ENCODE data around the gene BAHCC1. TPM values are rescaled to one million over a fixed set of nuclear protein-coding genes. Genes with fewer than 3 reads are reported as not detected.

BAHCC1 gene
- total RNA-seq, 1 experiment from 2014 or later = 9.6 TPM

DNA sequence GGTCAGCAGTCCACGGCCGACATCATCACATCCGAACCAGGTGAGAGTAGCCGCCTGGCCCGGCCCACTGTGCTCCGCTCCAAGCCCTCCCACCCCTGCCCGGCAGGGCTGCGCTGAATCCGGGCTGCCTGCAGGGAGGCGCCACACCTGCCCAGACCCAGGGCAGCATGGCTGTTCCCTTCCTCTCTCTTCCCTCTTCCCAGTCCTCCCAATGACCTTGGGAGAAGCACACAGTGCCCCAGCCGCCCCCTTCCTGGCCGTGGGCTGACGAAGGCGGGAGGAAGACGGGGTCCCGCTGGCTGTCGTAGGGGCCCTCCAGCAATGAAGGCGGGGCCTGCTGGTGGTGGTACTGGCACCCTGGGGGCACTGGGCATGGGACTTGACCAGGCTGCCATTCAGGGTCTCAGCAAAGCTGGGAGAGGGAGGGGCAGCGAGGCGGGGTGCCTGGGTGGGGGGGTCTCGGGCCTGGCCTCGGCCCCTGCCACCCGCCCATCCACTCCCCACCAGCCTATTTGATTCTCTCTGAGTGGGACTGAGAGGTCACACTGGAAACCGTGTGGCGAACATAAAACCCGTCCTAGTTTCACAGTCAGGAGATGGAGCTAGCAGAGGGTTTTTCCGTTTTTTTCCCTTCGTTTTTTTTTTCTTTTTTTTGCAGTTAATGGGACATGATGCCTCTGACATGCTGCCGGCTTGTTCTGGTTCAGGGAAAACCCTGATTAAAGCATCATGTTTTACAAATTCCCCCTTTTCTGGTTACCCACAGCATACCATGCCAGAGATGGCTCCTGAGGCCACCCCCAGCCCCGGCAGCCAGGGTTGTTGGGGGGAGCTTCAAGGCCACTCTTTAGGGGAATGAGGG is 50.6 kb downstream of the BAHCC1 start:
- in situ Hi-C loops (cut with HindIII; ENCODE audit: low sequenced_read_pairs) = no loop called here
- no peak for DNase-seq (ENCODE audit: low spot score)

DNA sequence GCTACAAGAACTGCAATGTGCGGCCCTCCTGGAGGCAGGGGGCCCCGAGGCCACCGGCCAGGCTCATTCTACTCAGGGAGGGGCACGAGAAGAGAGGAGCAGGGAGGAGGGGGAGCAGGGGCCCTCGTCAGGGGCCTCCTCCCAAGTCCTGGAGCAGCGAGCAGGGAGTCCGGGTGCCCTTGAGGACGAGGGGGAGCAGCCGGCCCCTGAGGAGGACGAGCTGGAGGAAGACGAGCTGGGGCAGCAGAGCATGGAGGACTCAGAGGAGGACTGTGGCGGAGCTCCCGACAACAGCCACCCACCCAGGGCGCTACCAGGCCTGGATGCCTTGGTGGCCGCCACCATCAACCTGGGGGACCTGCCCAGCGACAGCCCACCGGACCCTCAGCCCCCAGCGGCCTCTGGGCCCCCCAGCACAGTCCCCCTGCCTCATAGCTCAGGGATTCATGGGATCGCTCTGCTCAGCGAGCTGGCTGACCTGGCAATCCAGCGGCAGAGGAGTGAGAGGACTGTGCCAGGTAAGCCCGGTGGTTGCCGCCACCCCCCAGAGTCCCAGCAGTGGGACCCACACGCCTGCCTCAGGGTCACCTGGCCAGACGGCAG is 52.2 kb downstream of the BAHCC1 start:
- in situ Hi-C loops (cut with HindIII; ENCODE audit: low sequenced_read_pairs) = no loop called here
- DNase-seq (ENCODE audit: low spot score) = no peak

DNA sequence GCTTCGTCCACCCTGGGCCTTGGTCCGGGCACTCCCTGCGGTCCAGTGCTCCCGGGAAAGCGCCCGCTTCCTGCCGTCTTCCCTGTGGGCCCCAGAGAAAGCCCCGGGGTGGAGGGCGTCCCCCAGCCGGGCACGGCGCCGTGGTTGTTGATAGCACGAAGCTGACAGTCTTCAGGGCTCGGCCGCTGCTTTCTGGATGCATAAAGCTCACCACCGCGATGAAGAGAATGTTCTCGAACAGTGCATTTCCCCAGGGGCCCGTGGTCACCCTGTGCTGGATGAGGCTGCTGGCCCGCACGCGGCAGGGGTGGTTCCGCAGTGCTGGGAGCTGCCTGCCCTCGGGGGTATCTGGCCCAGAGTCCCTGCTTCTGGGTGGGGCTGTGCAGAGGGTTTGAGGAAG is 53.2 kb downstream of the BAHCC1 start:
- DNase-seq (ENCODE audit: low spot score) = no peak
- in situ Hi-C loops (cut with HindIII; ENCODE audit: low sequenced_read_pairs) = no loop called here

DNA sequence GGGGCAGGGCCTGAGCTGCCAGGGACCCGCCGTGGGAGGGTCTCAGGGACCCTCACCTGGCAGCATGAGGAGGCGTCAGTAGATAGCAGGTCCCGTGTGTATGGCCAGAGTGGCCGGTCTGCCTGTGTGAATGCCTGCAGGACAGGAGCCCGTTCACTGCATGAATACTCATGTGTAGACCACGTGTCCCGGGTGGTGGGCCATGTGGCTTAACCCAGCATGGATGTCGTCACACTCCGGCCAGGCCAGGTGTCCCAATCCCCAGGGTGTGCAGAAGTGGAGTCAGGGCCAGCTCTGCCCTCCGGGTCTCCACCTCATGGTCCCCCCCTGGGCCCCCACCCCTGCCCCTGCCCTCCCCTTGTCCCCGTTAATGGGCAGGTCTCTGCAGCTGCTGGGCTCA is 53.7 kb downstream of the BAHCC1 start:
- DNase-seq (ENCODE audit: low spot score) = no peak
- in situ Hi-C loops (cut with HindIII; ENCODE audit: low sequenced_read_pairs) = no loop called here

DNA sequence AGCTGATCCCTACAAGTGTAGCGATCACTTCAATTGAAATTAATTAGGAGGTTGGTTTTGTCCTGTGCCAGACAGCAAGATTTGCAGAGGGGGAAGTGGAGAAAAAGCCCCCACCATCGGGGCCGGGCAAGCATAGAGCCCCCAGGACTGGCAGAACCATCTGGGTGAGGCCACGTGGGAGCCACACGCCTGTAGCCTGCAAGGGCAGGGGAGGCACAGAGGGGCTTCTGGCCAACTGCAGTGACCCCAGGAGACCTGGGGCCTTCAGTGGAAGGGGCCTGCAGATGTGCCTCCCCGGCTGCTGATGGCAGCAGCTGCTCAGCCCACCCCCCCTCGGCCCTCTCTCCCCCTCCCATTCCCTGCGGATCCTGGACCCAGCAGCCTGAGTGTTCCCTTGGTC is 54.1 kb downstream of the BAHCC1 start:
- DNase-seq (ENCODE audit: low spot score) = no peak
- in situ Hi-C loops (cut with HindIII; ENCODE audit: low sequenced_read_pairs) = no loop called here

DNA sequence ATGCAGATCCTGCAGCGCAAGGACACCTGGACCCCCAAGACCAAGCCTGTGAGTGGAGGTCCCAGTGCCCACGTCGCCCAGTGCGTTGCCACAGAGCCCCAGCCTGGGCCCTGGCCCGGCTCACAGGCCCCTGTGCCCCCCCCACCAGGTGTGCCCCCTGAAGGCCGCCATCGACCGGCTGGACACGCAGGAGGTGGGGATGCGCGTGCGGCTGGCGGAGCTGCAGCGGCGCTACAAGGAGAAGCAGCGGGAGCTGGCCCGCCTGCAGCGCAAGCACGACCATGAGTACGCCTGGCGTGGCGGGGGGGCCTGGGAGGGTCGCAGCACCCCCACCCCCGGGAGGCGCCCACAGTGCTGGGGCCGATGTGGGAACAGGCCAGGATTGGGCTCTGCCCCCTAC is 56.6 kb downstream of the BAHCC1 start:
- in situ Hi-C loops (cut with HindIII; ENCODE audit: low sequenced_read_pairs) = loop anchor here (10.0 kb wide), 1 partner anchor 47 kb away; no protein-coding TSS in a partner anchor
- DNase-seq (ENCODE audit: low spot score) = no peak

DNA sequence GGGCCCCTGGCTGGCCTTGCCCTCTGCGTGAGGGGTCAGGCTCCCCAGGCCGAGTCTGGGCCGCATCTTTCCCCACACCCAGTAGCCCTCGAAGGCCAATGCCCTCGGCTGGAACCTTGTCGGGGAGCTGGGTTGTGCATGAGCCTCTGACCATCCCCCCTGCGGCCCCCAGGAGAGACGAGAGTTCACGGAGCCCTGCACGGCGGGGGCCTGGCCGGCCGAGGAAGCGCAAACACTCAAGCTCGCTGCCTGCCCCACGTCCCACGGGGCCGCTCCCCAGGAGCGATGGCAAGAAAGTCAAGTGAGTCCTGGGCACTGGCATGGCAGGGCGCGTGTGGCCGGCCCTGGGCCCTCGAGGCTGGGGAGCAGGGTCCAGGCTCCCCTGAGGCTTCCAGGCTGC is 57.3 kb downstream of the BAHCC1 start:
- in situ Hi-C loops (cut with HindIII; ENCODE audit: low sequenced_read_pairs) = loop anchor here (10.0 kb wide), 1 partner anchor 48 kb away; no protein-coding TSS in a partner anchor
- DNase-seq (ENCODE audit: low spot score) = no peak

DNA sequence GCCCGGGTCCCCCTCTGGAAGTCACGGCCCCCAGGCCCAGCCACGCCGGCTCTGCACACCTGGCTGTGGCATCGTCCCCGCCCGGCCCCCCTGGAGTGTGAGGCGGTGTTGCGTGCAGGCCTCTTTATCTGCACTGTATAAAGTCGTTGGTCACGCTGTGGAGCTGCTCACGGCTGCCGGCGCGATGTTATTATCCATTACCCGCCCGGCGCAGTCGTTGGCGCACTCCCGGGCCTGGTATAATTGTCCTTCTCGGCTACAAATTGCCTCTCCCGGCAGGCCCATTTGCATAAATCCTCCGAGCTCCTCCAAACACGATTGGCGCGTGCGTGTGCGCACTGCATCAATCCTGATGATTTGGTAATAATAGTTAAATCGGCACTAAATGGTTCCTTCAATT is 57.8 kb downstream of the BAHCC1 start:
- in situ Hi-C loops (cut with HindIII; ENCODE audit: low sequenced_read_pairs) = loop anchor here (10.0 kb wide), 1 partner anchor 48 kb away; no protein-coding TSS in a partner anchor
- DNase-seq (ENCODE audit: low spot score) = no peak

DNA sequence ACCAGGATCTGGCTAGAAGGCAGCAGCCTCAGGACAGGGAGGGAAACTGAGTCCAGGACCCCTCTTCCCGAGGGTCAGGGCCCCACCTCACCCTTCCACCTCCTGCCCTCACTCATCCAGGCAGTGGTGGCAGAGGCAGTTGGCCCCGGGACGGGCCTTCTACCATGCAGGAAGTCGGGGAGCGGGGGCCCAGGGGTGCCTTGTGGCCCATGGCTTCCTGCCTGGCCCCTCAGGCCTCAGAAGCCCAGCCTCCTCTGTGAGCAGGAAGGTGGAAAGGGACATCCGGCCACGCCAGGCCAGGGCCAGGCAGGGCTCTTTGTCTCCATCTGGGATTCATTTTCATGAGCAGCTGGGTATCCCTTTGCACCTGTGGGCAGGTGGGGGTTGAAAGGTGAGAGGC is 58.5 kb downstream of the BAHCC1 start:
- in situ Hi-C loops (cut with HindIII; ENCODE audit: low sequenced_read_pairs) = loop anchor here (10.0 kb wide), 1 partner anchor 49 kb away; no protein-coding TSS in a partner anchor
- DNase-seq (ENCODE audit: low spot score) = no peak

DNA sequence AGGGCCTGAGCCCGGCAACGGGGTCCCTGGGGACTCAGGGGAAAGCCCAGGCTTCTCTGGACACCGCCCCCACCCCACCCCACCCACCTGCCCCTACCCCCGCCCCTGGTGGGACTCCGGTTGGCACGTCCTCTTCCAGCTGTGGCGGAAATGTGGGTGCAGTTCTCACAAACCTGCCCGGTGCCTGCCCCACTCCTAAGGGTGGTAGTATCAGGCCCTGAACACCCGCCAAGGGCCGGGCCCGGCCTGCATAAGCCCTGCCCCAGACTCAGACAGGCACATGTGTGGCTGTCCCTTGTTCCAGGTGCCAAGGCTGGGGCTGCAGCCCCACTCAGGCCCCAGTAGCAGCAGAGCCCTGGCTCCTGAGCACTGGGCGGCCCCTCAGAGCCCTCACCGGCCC is 59.2 kb downstream of the BAHCC1 start:
- in situ Hi-C loops (cut with HindIII; ENCODE audit: low sequenced_read_pairs) = loop anchor here (10.0 kb wide), 1 partner anchor 50 kb away; no protein-coding TSS in a partner anchor
- no peak for DNase-seq (ENCODE audit: low spot score)

DNA sequence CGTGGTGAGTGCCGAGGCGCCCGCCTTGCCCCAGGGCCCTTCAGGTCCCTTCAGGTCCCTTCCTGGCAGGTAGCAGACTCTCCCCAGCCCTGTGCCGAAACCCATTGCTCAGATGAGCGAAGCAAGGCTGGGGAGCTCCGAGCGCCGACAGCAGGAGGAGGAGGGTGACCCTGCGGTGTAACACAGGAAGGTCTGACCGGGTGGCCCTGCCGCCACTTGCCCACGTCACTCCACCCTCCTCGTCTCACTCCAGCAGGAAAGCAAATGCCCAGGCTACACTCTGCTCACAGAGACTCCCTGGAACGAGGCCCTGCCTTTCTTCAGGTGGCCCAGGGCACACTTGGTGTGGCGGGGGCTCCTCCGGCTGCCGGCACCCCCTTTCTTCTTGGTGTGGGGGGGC is 60.1 kb downstream of the BAHCC1 start:
- in situ Hi-C loops (cut with HindIII; ENCODE audit: low sequenced_read_pairs) = loop anchor here (10.0 kb wide), 1 partner anchor 51 kb away; no protein-coding TSS in a partner anchor

DNA sequence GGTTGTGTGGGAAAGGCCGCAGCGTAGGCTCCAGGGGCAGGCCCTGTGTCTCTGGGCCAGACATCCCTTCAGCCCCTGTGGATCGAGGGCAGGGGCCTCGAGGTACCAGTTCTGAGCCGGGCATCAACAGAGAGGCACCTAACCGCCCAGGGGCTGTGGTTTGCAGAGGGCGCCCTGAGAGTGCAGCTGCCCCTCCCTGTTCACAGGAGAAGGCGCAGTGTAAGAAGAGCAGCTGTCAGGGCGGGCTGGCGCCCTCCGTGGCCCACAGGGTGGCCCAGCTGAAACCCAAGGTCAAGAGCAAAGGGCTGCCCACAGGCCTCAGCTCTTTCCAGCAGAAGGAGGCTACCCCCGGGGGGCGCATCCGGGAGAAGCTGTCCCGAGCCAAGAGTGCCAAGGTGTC is 60.8 kb downstream of the BAHCC1 start:
- no peak for DNase-seq (ENCODE audit: low spot score)
- in situ Hi-C loops (cut with HindIII; ENCODE audit: low sequenced_read_pairs) = loop anchor here (10.0 kb wide), 1 partner anchor 51 kb away; no protein-coding TSS in a partner anchor

More for the DNA sequence above, 60.1 kb downstream of the BAHCC1 start:
- no peak for DNase-seq (ENCODE audit: low spot score)

DNA sequence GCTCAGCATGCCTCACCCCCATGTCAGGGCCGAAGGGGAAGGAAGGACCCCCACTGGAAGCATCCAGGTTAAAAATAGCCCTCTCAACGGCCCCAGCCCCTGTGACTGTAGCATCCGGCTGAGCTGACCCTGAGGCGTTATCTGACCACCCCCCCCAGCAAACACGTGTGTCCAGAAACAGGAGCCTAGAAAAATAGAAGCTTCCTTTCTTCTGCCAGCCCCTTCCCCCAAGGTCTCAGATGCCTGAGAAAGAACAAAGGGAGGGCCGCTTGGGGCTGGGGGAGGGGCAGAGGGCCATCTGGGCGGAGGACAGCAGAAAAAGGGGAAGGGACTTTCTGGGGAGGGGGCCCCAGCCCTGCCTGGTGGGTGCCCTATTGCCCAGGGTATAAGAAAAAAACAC is 61.5 kb downstream of the BAHCC1 start:
- DNase-seq (ENCODE audit: low spot score) = no peak
- in situ Hi-C loops (cut with HindIII; ENCODE audit: low sequenced_read_pairs) = loop anchor here (10.0 kb wide), 1 partner anchor 52 kb away; no protein-coding TSS in a partner anchor

DNA sequence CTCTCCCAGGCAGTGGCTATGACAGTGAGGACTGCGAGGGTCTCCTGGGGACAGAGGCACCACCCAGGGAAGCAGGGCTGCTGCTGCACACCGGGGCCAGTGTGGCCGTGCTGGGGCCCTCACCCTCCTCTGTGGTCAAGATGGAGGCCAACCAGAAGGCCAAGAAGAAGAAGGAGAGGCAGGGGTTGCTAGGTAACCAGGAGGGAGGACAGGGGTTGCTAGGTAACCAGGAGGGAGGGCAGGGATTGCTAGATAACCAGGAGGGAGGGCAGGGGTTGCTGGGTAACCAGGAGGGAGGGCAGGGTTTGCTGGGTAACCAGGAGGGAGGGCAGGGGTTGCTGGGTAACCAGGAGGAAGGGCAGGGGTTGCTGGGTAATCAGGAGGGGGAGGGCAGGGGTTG is 62.1 kb downstream of the BAHCC1 start:
- DNase-seq (ENCODE audit: low spot score) = no peak
- in situ Hi-C loops (cut with HindIII; ENCODE audit: low sequenced_read_pairs) = loop anchor here (10.0 kb wide), 1 partner anchor 53 kb away; no protein-coding TSS in a partner anchor

DNA sequence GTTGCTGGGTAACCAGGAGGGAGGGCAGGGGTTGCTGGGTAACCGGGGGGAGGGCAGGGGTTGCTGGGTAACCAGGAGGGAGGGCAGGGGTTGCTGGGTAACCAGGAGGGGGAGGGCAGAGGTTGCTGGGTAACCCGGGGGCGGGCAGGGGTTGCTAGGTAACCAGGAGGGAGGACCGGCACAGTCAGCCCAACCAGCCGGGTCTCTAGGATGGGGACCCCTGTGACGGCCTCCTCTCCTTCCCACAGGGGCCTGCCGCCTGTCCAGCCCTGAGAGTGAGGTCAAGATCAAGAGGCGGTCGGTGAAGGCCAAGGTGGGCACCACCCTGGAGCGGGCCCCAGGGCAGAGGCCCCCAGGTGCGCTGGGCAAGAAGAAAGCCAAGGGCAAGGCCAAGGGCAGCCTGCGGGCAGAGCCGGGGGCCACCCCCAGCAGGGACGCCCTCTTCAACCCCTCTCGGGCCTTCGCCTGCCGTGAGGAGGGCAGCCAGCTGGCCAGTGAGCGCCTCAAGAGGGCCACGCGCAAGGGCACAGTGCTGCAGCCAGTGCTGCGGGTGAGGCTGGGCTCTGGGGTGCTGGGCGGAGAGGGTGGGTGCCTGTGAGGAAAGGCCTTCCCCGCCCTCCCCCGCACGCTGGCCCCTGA is 62.8 kb downstream of the BAHCC1 start:
- DNase-seq (ENCODE audit: low spot score) = no peak
- in situ Hi-C loops (cut with HindIII; ENCODE audit: low sequenced_read_pairs) = loop anchor here (10.0 kb wide), 1 partner anchor 53 kb away; no protein-coding TSS in a partner anchor

DNA sequence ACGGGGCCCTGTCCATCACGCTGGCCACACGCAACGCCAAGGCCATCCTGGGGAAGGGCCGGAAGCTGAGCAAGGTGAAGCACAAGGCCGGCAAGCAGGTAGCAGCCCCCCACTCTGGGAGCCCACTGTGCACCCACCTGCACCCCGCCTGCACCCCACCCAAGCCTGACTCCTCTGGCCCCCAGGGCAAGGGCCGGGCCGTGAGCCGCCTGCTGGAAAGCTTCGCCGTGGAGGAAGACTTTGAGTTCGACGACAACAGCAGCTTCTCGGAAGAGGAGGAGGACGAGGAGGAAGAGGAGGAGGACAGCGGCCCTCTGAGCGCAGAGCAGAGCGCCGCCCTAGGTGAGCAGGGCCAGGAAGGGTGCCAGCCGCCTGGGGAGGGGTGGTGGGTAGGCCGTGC is 63.4 kb downstream of the BAHCC1 start:
- no peak for DNase-seq (ENCODE audit: low spot score)

DNA sequence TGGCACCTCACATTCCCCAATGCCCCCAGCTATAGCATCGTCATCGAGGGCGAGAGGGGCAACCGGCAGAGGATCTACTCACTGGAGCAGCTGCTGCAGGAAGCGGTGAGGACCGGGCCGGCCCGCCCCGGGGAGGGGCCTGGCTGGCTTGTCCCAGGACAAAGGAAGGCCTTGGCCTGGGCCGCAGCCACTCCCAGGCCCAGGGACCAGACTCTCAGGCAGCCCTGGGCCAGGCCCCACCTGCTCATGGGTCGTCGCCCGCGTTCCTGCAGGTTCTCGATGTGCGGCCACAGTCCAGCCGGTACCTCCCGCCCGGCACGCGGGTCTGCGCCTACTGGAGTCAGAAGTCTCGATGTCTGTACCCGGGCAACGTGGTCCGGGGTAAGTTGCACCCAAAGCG is 64.0 kb downstream of the BAHCC1 start:
- in situ Hi-C loops (cut with HindIII; ENCODE audit: low sequenced_read_pairs) = loop anchor here (10.0 kb wide), 1 partner anchor 54 kb away; no protein-coding TSS in a partner anchor
- no peak for DNase-seq (ENCODE audit: low spot score)

More for the DNA sequence above, 63.4 kb downstream of the BAHCC1 start:
- in situ Hi-C loops (cut with HindIII; ENCODE audit: low sequenced_read_pairs) = loop anchor here (10.0 kb wide), 1 partner anchor 54 kb away; no protein-coding TSS in a partner anchor

DNA sequence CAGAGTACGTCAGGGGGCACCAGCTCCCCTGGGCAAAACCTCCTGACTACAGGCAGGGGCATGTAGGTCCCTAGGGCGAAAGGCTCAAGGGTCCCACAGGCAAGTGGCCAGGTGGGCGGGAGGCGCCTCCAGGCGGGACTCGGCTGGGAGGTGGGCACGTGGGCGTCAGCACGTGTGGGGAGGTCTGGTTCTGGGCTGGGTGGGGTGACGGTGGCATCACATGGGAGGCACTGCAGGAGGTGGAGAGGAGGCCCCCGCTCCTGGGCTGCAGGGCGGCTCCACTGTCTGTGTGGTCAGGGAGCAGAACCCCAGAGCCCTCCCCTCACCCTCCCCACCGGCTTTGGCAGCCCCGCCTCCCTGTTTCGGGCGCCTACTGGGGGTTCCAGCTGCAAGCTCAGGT is 64.6 kb downstream of the BAHCC1 start:
- in situ Hi-C loops (cut with HindIII; ENCODE audit: low sequenced_read_pairs) = loop anchor here (10.0 kb wide), 1 partner anchor 55 kb away; no protein-coding TSS in a partner anchor
- DNase-seq (ENCODE audit: low spot score) = no peak

DNA sequence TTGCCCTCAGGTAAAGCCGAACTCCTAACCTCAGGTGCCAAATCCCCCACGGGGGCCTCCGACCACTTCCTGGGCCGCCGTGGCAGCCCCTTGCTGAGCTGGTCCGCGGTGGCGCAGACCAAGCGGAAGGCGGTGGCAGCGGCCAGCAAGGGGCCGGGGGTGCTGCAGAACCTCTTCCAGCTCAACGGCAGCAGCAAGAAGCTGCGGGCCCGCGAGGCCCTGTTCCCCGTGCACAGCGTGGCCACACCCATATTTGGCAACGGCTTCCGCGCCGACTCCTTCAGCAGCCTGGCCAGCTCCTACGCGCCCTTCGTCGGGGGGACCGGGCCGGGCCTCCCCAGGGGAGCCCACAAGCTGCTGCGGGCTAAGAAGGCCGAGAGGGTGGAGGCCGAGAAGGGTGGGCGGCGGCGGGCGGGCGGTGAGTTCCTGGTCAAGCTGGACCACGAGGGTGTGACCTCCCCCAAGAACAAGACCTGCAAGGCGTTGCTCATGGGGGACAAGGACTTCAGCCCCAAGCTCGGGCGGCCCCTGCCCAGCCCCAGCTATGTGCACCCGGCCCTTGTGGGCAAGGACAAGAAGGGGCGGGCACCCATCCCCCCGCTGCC is 65.7 kb downstream of the BAHCC1 start:
- DNase-seq (ENCODE audit: low spot score) = no peak
- in situ Hi-C loops (cut with HindIII; ENCODE audit: low sequenced_read_pairs) = no loop called here
